GM12892 (cell line): ENCODE results near the gene JAKMIP1.

Source experiments
- POLR2A ChIP-seq: IDR thresholded peaks from 2 replicates; pipeline ENCODE4 v1.6.1; 2011; ENCODE audit warnings: low read depth, low read length, control low read depth
- POLR2AphosphoS5 ChIP-seq: IDR thresholded peaks from 2 replicates; pipeline ENCODE4 v1.6.1; 2011; ENCODE audit warnings: low read depth, low read length, control low read depth
- TAF1 ChIP-seq: IDR thresholded peaks from 2 replicates; pipeline ENCODE4 v1.6.1; 2011; ENCODE audit warnings: low read depth, mild to moderate bottlenecking, control low read depth, low read length, borderline replicate concordance

- no peak for TF ChIP-seq POLR2AphosphoS5
- no peak for TF ChIP-seq POLR2A
- no peak for TF ChIP-seq TAF1
These were observed 195.2 kb downstream of the JAKMIP1 start for GRCh38 chr4:6005175-6005574.
